HG03196 (cell line): ENCODE data around the gene IL24.
A peak's percentile ranks its signal among the peaks of the same experiment; 100 is the strongest.

Experiments
- ATAC-seq: cut with Tn5 transposase; IDR thresholded peaks from one replicate; pipeline ENCODE4 v1.9.1; 2021; ENCODE audit not compliant: unreplicated experiment

IL24 gene

GRCh38 chr1:206949641-206950040, 52.4 kb downstream of the IL24 start:
- ATAC-seq, result no peak

GRCh38 chr1:206951318-206952100, 54.3 kb downstream of the IL24 start:
- no peak for ATAC-seq

GRCh38 chr1:206952171-206952570, 54.9 kb downstream of the IL24 start:
- ATAC-seq, result peak; percentile 42

GRCh38 chr1:206953126-206953525, 55.9 kb downstream of the IL24 start:
- no peak for ATAC-seq

- no peak for ATAC-seq
Observed at GRCh38 chr1:206953626-206954025, 56.4 kb downstream of the IL24 start.
